GM21526 (cell line): ENCODE results near the gene OAS2.
"Not testable (repeated sequence)": the region's sequence is repeated elsewhere in the genome, so short reads cannot be mapped to it uniquely, and the experiment has no call there.

Experiments used
- ATAC-seq: cut with Tn5 transposase; IDR thresholded peaks from one replicate; pipeline ENCODE4 v1.9.1; 2021; ENCODE audit warnings: moderate library complexity; ENCODE audit not compliant: unreplicated experiment, low FRiP score

The OAS2 gene

DNA sequence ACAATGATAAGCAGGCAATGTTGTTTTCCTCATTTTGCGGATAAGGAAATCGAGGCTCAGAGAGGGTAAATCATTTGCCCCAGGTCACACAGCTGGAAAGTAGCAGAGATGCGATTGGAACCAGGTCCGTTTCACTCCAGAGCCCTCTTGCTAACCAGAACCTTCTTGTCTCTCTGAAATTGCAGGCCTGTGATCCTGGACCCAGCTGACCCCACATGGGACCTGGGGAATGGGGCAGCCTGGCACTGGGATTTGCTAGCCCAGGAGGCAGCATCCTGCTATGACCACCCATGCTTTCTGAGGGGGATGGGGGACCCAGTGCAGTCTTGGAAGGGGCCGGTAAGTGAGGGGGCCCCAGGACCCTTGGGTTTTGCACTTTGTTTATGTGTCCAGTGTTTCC, 30.6 kb upstream of the OAS2 start:
- no peak for ATAC-seq

GRCh38 chr12:112948806-112949205, 29.5 kb upstream of the OAS2 start:
- ATAC-seq, result no peak

DNA sequence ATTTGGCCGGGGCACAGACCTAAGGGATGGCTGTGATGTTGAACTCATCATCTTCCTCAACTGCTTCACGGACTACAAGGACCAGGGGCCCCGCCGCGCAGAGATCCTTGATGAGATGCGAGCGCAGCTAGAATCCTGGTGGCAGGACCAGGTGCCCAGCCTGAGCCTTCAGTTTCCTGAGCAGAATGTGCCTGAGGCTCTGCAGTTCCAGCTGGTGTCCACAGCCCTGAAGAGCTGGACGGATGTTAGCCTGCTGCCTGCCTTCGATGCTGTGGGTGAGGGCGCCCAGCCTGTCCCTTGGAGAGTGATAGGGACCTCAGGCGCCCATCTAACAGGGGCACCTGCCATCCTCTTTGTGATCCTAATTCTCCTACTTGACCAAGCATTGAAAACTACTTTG, 27.6 kb upstream of the OAS2 start:
- ATAC-seq, result no peak

GRCh38 chr12:112957125-112957524, 21.2 kb upstream of the OAS2 start:
- ATAC-seq, result not testable (repeated sequence)

DNA sequence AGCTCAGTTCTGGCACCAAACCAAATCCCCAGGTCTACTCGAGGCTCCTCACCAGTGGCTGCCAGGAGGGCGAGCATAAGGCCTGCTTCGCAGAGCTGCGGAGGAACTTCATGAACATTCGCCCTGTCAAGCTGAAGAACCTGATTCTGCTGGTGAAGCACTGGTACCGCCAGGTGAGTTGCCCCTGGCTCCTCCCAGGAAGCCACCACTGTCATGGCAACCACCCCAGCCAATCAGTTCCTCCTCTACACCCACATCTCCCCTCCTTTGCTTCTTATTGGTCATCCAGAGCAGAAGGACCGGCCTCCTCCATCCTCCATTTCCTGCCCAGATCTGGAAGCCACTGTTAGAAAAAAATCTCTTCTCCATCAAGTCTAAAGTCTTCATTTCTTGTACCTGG, 17.2 kb upstream of the OAS2 start:
- no peak for ATAC-seq

GRCh38 chr12:112961536-112961935, 16.8 kb upstream of the OAS2 start:
- no peak for ATAC-seq

DNA sequence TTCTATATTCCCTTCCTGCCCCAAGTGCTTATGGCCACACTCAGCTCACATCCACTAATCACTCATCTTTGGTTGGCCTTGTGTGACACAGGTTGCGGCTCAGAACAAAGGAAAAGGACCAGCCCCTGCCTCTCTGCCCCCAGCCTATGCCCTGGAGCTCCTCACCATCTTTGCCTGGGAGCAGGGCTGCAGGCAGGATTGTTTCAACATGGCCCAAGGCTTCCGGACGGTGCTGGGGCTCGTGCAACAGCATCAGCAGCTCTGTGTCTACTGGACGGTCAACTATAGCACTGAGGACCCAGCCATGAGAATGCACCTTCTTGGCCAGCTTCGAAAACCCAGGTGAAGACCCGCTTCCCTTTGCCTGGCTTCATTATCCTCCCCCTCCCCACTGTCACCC, 15.8 kb upstream of the OAS2 start:
- no peak for ATAC-seq

DNA sequence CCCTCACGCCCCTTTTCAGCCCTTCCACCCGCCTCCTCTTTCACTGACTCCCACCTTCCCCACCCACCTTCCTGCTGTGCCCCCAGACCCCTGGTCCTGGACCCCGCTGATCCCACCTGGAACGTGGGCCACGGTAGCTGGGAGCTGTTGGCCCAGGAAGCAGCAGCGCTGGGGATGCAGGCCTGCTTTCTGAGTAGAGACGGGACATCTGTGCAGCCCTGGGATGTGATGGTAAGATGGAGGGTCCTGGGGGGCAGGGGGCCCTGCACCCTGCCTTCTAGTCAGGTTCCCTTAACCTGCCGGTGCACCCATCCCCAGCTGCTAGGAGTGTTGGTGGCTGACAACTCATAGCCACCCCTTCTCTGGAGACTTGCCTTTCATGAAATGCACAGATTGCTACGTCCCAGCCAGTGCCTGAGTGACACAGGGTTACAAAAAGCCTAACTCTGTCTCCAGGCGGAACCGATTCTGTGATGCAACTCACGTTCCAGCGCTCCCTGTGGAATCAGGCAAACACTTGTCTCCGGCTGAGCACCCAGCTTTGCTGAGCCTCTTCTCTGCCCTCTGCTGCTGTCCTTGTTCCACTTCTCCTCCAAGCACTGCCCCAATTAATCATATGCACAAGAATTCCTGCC, 15.0 kb upstream of the OAS2 start:
- ATAC-seq, result no peak

- no peak for ATAC-seq
Measured at GRCh38 chr12:112964067-112964670, 14.2 kb upstream of the OAS2 start.

GRCh38 chr12:112964915-112965314, 13.4 kb upstream of the OAS2 start:
- no peak for ATAC-seq

DNA sequence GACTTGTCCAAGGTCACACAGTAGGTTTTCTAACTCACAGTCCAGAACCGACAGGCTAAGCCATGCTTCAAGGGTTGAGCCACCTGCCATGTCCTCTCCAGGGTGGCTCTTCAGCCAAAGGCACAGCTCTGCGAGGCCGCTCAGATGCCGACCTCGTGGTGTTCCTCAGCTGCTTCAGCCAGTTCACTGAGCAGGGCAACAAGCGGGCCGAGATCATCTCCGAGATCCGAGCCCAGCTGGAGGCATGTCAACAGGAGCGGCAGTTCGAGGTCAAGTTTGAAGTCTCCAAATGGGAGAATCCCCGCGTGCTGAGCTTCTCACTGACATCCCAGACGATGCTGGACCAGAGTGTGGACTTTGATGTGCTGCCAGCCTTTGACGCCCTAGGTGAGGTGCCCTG, 12.7 kb upstream of the OAS2 start:
- ATAC-seq, result no peak

DNA sequence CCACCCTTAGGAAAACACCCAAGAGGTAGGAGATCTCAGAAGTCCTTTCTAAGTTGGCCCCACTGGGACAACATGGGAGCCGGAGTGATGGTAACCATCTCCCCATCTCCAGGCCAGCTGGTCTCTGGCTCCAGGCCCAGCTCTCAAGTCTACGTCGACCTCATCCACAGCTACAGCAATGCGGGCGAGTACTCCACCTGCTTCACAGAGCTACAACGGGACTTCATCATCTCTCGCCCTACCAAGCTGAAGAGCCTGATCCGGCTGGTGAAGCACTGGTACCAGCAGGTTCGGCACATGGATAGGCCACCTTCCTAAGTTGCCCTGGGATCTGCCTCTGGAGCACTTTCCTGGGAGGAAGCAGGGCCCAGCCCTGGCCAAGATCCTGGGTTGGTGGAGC, 11.0 kb upstream of the OAS2 start:
- ATAC-seq, result no peak

GRCh38 chr12:112967858-112968257, 10.5 kb upstream of the OAS2 start:
- no peak for ATAC-seq

GRCh38 chr12:112969547-112970306, 8.6 kb upstream of the OAS2 start:
- ATAC-seq, result no peak

DNA sequence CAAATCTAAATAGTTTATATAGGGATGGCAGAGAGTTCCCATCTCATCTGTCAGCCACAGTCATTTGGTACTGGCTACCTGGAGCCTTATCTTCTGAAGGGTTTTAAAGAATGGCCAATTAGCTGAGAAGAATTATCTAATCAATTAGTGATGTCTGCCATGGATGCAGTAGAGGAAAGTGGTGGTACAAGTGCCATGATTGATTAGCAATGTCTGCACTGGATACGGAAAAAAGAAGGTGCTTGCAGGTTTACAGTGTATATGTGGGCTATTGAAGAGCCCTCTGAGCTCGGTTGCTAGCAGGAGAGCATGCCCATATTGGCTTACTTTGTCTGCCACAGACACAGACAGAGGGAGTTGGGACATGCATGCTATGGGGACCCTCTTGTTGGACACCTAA, 7.9 kb upstream of the OAS2 start:
- no peak for ATAC-seq

DNA sequence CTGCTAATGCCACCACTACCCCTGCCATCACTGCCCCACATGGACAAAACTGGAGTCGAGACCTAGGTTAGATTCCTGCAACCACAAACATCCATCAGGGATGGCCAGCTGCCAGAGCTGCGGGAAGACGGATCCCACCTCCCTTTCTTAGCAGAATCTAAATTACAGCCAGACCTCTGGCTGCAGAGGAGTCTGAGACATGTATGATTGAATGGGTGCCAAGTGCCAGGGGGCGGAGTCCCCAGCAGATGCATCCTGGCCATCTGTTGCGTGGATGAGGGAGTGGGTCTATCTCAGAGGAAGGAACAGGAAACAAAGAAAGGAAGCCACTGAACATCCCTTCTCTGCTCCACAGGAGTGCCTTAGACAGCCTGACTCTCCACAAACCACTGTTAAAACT, 7.1 kb upstream of the OAS2 start:
- ATAC-seq, result no peak

- ATAC-seq, result no peak
Measured at GRCh38 chr12:112973011-112973735, 5.1 kb upstream of the OAS2 start.

DNA sequence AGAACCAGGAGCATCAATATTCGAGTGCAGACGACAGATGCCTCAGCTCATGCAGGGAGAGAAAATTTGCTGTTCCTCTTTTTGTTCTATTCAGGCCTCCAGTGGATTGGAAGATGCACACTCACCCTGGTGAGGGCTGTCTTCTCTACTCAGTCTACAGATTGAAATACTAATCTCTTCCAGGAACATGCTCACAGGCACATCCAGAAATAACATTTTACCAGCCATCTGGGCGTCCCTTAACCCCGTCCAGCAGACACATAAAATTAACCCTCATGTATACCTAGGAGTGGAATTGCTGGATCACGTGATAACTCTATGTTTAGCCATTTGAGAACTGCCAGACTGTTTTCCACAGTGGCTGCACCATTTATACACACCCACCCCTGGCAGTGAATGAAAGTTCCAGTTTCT, 4.5 kb upstream of the OAS2 start:
- no peak for ATAC-seq

- ATAC-seq, result no peak
Measured at GRCh38 chr12:112974904-112975303, 3.4 kb upstream of the OAS2 start.

GRCh38 chr12:112977139-112977538, 1.2 kb upstream of the OAS2 start:
- no peak for ATAC-seq

DNA sequence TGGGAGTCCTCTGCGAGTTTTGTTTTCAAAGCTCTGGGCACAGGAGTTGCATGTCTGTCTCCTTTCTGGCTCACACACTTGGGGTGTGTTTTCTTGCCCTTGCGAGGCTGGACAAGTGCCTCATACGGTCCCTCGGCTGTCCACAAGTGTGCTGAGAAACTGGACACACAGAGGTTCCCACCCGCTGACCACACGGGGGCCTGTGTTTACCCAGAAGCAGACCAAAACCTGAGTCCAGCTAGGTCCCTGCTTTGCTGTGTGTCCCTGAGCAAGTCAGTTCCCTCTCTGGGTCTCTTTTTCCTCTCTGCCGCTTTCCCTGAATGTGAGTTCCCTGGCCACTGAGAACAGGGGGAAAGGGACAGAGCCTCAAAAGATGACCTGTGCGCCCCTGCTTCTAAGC, 678 bp upstream of the OAS2 start:
- ATAC-seq, result no peak
